K562 (cell line): ENCODE data around the gene AMMECR1. TPM values are rescaled to one million over a fixed set of nuclear protein-coding genes. Genes with fewer than 3 reads are reported as not detected.

Source experiments
- ATF7 ChIP-seq: fragments of 450-650 bp; IDR thresholded peaks from 2 replicates; pipeline ENCODE4 v1.7.1; 2014; ENCODE audit warnings: mild to moderate bottlenecking, moderate library complexity
- BRD4 ChIP-seq: fragments of 200-600 bp; sonication (generic); IDR thresholded peaks from 2 replicates; pipeline ENCODE4 v1.6.1; 2017; ENCODE audit warnings: inconsistent platforms
- CC2D1A ChIP-seq: fragments of 450-650 bp; IDR thresholded peaks from 2 replicates; pipeline ENCODE4 v1.6.1; 2017; ENCODE audit warnings: mild to moderate bottlenecking
- CREB1 ChIP-seq, 2 experiments: sonication (generic) in 1 of 2; formaldehyde crosslinking in 1 of 2; IDR thresholded peaks; 2 replicates each; pipeline versions ENCODE4 v1.6.1 to v1.8.0; 2012 to 2022; ENCODE audit warnings: inconsistent platforms in 1 of 2, mild to moderate bottlenecking in 1 of 2, missing genetic modification reagents in 1 of 2, moderate library complexity in 1 of 2
- FOXK2 ChIP-seq, 2 experiments: fragments of 450-650 bp; IDR thresholded peaks in 1 of 2; conservative IDR thresholded peaks in 1 of 2; 2 replicates each; pipeline ENCODE4 v1.6.1; 2016; ENCODE audit warnings: low read depth in 2 of 2, mild to moderate bottlenecking in 1 of 2
- GABPB1 ChIP-seq: sonication (generic); formaldehyde crosslinking; IDR thresholded peaks from 2 replicates; pipeline ENCODE4 v1.8.0; 2022; ENCODE audit warnings: mild to moderate bottlenecking, missing genetic modification reagents
- MTA2 ChIP-seq: fragments of 450-650 bp; IDR thresholded peaks from 2 replicates; pipeline ENCODE4 v1.6.1; 2016; ENCODE audit warnings: low read depth
- NR2C2 ChIP-seq, 2 experiments: fragments of 200-800 bp in 1 of 2; sonication (Bioruptor generic) in 1 of 2; sonication (generic) in 1 of 2; formaldehyde crosslinking in 1 of 2; IDR thresholded peaks; 2 replicates each; pipeline versions ENCODE4 v1.6.1 to v1.8.0; 2016 to 2022; ENCODE audit warnings: mild to moderate bottlenecking in 1 of 2, missing compliant biosample characterization in 1 of 2, missing genetic modification characterization in 1 of 2, missing genetic modification reagents in 1 of 2
- PHF21A ChIP-seq: fragments of 450-650 bp; IDR thresholded peaks from 2 replicates; pipeline ENCODE4 v1.6.1; 2017; ENCODE audit warnings: low read depth, borderline replicate concordance
- POLR2B ChIP-seq: fragments of 450-650 bp; IDR thresholded peaks from 2 replicates; pipeline ENCODE4 v1.6.1; 2018; ENCODE audit warnings: low read depth; ENCODE audit not compliant: partially characterized antibody
- POLR3G ChIP-seq: IDR thresholded peaks from 2 replicates; pipeline ENCODE4 v1.6.1; 2011; ENCODE audit not compliant: insufficient read length, insufficient replicate concordance; ENCODE audit errors: extremely low read depth
- RB1 ChIP-seq: fragments of 450-650 bp; IDR thresholded peaks from 2 replicates; pipeline ENCODE4 v1.6.1; 2017; ENCODE audit warnings: low read depth, mild to moderate bottlenecking
- RCOR1 ChIP-seq, 2 experiments: IDR thresholded peaks; 2 replicates each; pipeline ENCODE4 v1.6.1; 2012; ENCODE audit warnings: low read depth in 2 of 2, low read length in 2 of 2, borderline replicate concordance in 1 of 2, improper control_type of control experiment in 1 of 2
- SIN3A ChIP-seq, 2 experiments: fragments of 150-350 bp in 1 of 2; IDR thresholded peaks; 2 replicates each; pipeline ENCODE4 v1.6.1; 2011 to 2016; ENCODE audit warnings: borderline replicate concordance in 2 of 2, low read depth in 2 of 2, low read length in 2 of 2, mild to moderate bottlenecking in 2 of 2, moderate library complexity in 2 of 2; ENCODE audit not compliant: control insufficient read depth in 1 of 2
- SMAD4 ChIP-seq: fragments of 250-450 bp; sonication (Bioruptor Pico); conservative IDR thresholded peaks from 2 replicates; pipeline ENCODE4 v1.8.0; 2021; ENCODE audit warnings: inconsistent platforms, mild to moderate bottlenecking, moderate library complexity
- SRSF3 ChIP-seq: fragments of 200-400 bp; formaldehyde crosslinking; IDR thresholded peaks from 2 replicates; pipeline ENCODE4 v1.6.1; 2016; ENCODE audit warnings: mild to moderate bottlenecking, low read length, moderate library complexity; ENCODE audit not compliant: insufficient read depth
- TAF7 ChIP-seq: fragments of 450-650 bp; IDR thresholded peaks from 2 replicates; pipeline ENCODE4 v1.6.1; 2016; ENCODE audit warnings: missing genetic modification characterization, missing compliant biosample characterization
- TAF9B ChIP-seq: fragments of 450-650 bp; IDR thresholded peaks from 2 replicates; pipeline ENCODE4 v1.6.1; 2018; ENCODE audit warnings: mild to moderate bottlenecking; ENCODE audit not compliant: partially characterized antibody
- TOE1 ChIP-seq, 2 experiments: fragments of 450-650 bp in 1 of 2; sonication (generic) in 1 of 2; formaldehyde crosslinking in 1 of 2; IDR thresholded peaks; 2 replicates each; pipeline versions ENCODE4 v1.7.1 to v1.8.0; 2016 to 2022; ENCODE audit warnings: borderline replicate concordance in 2 of 2, mild to moderate bottlenecking in 2 of 2, antibody characterized with exemption in 1 of 2, inconsistent platforms in 1 of 2, low read depth in 1 of 2, missing genetic modification reagents in 1 of 2, moderate library complexity in 1 of 2
- ZBTB7A ChIP-seq: IDR thresholded peaks from 2 replicates; pipeline ENCODE4 v1.6.1; 2011; ENCODE audit warnings: low read depth, mild to moderate bottlenecking, low read length, moderate library complexity, borderline replicate concordance; ENCODE audit not compliant: control insufficient read depth
- ZNF512 ChIP-seq: IDR thresholded peaks from 2 replicates; pipeline ENCODE4 v1.6.1; 2016; ENCODE audit warnings: missing genetic modification characterization, missing compliant biosample characterization
- ZNF639 ChIP-seq, 2 experiments: fragments of 200-800 bp in 1 of 2; sonication (Bioruptor generic) in 1 of 2; sonication (generic) in 1 of 2; formaldehyde crosslinking in 1 of 2; IDR thresholded peaks in 1 of 2; conservative IDR thresholded peaks in 1 of 2; 2 replicates each; pipeline versions ENCODE4 v1.5.0 to v1.6.1; 2016 to 2020; ENCODE audit warnings: missing compliant biosample characterization in 1 of 2, missing genetic modification characterization in 1 of 2, missing genetic modification reagents in 1 of 2
- polyA plus RNA-seq, 8 experiments: library from polyadenylated mRNA; depleted of rRNA in 4 of 8; stranded (reverse) in 5 of 8; unstranded in 3 of 8; fragments of >200 nt; fragmentation: Nextera tagmentation in 2 of 8; fragmentation: Illumina TruSeq in 1 of 8; extraction: Ambion mirVana in 2 of 8; extraction: Trizol in 1 of 8; gene quantifications; 2 replicates each; pipeline versions ENCODE4 v1.2.1 to v1.2.3, GENCODE V29; 2011 to 2014; ENCODE audit warnings: inconsistent platforms in 1 of 8, missing spikeins in 1 of 8
- total RNA-seq, 7 experiments: library from RNA; depleted of rRNA in 6 of 7; stranded (reverse); fragments of >200 nt in 6 of 7; fragmentation: Illumina TruSeq in 2 of 7; extraction: Trizol in 2 of 7; gene quantifications; 2 replicates each; pipeline versions ENCODE4 v1.2.1 to v1.2.3, GENCODE V29; 2011 to 2021; ENCODE audit warnings: low replicate concordance in 1 of 7

The AMMECR1 gene
- total and polyA plus RNA-seq, 9 of the 15 experiments (the other 6 are each of a cell fraction or from before 2014, with no cell fraction given) = 13.9 to 36.7 (median 23.6) TPM

GRCh38 chrX:110317820-110318663, at the start of gene AMMECR1 (continued):
- TF ChIP-seq SIN3A (IDR thresholded peaks at IDR 0.05; ENCODE audit: borderline replicate concordance in 2 of 2, control insufficient read depth in 1 of 2, low read depth in 2 of 2, low read length in 2 of 2) = peak in 1 of 2 experiments; percentile 53; a peak in 1 of 4 replicates
- peak; percentile 52; the same call in 1 of the 2 replicates for TF ChIP-seq RB1
- no peak for TF ChIP-seq MTA2
- 0 out of 2 replicates have a peak, but pooled peaks have one; percentile 33 for TF ChIP-seq ZBTB7A
- TF ChIP-seq ATF7 = peak; percentile 52; the same call in 1 of the 2 replicates
- 0 out of 2 replicates have a peak, but pooled peaks have one; percentile 61 for TF ChIP-seq PHF21A
- peak; percentile 36; the same call in 1 of the 2 replicates for TF ChIP-seq CREB1 (IDR thresholded peaks at IDR 0.05)
- 0 out of 2 replicates have a peak, but pooled peaks have one; percentile 26 for TF ChIP-seq CREB1 (CRISPR knock-in tag; IDR thresholded peaks at IDR 0.05)
- peak; percentile 72 for TF ChIP-seq POLR2B
- no peak for TF ChIP-seq NR2C2 (CRISPR knock-in tag; IDR thresholded peaks at IDR 0.05)
- peak; percentile 70 for TF ChIP-seq NR2C2 (tag; IDR thresholded peaks at IDR 0.05)
- TF ChIP-seq TAF7 (tag) = peak; percentile 89
- TF ChIP-seq GABPB1 (CRISPR knock-in tag) = peak; percentile 35; the same call in 1 of the 2 replicates
- TF ChIP-seq POLR3G = no peak
- TF ChIP-seq ZNF639 (CRISPR knock-in tag; conservative IDR thresholded peaks at IDR 0.05 in 1 of 2, IDR thresholded peaks at IDR 0.05 in 1 of 2) = peak in 1 of 2 experiments; percentile 84; a peak in 2 of 4 replicates
- 0 out of 2 replicates have a peak, but pooled peaks have one; percentile 13 for TF ChIP-seq CC2D1A
- 0 out of 2 replicates have a peak, but pooled peaks have one; percentile 26 for TF ChIP-seq SRSF3
- TF ChIP-seq BRD4 = 0 out of 2 replicates have a peak, but pooled peaks have one; percentile 69
- peak; percentile 44; the same call in 1 of the 2 replicates for TF ChIP-seq ZNF512
- peak; percentile 89 for TF ChIP-seq TAF9B
- 0 out of 4 replicates have a peak, but pooled peaks of 1 of the 2 experiments have one; percentile 5 for TF ChIP-seq RCOR1 (IDR thresholded peaks at IDR 0.05; ENCODE audit: borderline replicate concordance in 1 of 2, low read depth in 2 of 2, low read length in 2 of 2)
- peak in 1 of 2 experiments; percentile 13; a peak in 2 of 4 replicates for TF ChIP-seq FOXK2 (conservative IDR thresholded peaks at IDR 0.05 in 1 of 2, IDR thresholded peaks at IDR 0.05 in 1 of 2; ENCODE audit: low read depth in 2 of 2)
- TF ChIP-seq SMAD4 (CRISPR knock-in tag) = peak; percentile 82
- TF ChIP-seq TOE1 (IDR thresholded peaks at IDR 0.05; ENCODE audit: borderline replicate concordance) = peak; percentile 53; the same call in 1 of the 2 replicates
- no peak for TF ChIP-seq TOE1 (CRISPR knock-in tag; IDR thresholded peaks at IDR 0.05; ENCODE audit: borderline replicate concordance, low read depth)
